GM19463 (cell line): ENCODE results near the gene VEGFC.
A peak's percentile ranks its signal among the peaks of the same experiment; 100 is the strongest.

Experiments
- ATAC-seq: cut with Tn5 transposase; IDR thresholded peaks from one replicate; pipeline ENCODE4 v1.9.1; 2021; ENCODE audit warnings: mild to moderate bottlenecking, moderate library complexity; ENCODE audit not compliant: unreplicated experiment

The VEGFC gene, protein sequence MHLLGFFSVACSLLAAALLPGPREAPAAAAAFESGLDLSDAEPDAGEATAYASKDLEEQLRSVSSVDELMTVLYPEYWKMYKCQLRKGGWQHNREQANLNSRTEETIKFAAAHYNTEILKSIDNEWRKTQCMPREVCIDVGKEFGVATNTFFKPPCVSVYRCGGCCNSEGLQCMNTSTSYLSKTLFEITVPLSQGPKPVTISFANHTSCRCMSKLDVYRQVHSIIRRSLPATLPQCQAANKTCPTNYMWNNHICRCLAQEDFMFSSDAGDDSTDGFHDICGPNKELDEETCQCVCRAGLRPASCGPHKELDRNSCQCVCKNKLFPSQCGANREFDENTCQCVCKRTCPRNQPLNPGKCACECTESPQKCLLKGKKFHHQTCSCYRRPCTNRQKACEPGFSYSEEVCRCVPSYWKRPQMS

GRCh38 chr4:176792326-176793059 is at the start of gene VEGFC:
Gene VEGFC (minus strand): TSS chr4:176792922. CDS start chr4:176792311, 611 bp downstream.
- peak; percentile 80 for ATAC-seq

- ATAC-seq: no peak
Measured at GRCh38 chr4:176841711-176842112, 49.0 kb upstream of the VEGFC start.

DNA sequence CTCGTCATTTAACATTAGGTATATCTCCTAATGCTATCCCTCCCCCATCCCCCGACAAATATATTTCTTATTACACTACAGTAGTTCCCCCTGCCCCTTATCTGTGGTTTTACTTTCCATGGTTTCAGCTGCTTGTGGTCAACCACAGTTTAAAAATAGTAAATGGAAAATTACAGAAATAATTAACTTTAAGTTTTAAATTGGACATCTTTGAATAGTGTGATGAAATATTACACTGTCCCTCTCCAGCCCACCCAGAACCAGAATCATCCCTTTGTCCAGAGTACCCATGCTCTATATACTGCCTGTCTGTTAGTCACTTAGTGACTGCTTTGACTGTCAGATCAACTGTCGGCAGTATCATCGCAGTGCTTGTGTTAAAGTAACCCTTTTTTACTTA is 47.4 kb upstream of the VEGFC start:
- no peak for ATAC-seq

DNA sequence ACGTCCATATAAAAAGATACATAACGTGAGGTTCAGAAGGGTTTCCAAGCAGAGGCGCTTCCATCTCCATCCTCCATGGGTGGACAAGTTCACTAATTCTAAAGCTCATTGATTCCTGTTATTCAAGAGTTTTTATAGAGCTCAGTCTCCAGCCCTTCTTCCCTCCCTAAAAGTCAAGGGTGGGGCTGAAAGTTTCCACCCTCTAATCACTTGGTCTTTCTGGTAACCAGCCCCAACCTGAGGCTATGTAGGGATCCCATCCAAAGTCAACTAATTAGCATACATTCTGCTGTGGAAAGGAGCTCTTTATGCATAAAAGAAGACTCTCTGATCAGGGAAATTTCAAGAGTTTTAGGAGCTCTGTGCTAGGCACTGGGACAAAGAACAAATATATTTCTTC is 46.9 kb upstream of the VEGFC start:
- ATAC-seq: no peak

DNA sequence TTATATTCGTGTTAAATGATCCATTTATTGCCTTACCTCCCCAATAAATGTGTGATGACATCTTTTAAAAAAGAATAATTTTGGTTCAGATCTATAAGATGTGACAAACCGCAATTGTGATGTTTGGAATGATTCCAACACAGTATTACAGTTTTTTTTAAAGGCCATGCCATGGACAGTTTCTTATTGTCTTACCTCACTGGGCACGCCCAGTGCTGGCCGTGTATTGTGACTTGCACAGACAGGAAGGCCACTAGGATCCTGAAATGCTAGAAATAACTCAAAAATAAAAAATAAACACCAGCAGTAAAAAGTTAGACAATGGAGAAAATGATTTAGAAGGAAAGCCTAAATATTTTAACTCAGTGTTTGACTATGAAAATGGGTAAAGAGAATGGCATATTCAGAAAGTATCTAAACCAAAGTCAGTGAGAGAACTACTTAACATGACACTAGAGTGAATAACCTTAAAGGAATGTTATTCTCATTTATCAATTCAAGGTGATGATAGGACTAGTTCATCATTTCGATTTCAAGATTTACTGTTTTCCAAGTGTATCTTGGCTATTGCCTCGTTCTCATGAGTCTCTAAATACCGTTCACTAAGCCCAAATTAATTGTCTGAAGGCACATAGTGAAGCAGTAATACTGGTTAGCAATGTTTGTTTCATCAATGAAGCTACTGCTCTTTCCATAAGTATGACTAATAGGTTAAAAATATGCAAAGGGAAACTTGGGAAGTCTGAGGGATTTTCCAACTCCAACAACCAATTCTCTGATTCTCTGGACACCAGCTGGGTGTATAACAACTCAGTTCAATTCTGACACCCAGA is 46.1 kb upstream of the VEGFC start:
- no peak for ATAC-seq

- ATAC-seq: no peak
Measured at GRCh38 chr4:176837169-176837895, 44.6 kb upstream of the VEGFC start.

DNA sequence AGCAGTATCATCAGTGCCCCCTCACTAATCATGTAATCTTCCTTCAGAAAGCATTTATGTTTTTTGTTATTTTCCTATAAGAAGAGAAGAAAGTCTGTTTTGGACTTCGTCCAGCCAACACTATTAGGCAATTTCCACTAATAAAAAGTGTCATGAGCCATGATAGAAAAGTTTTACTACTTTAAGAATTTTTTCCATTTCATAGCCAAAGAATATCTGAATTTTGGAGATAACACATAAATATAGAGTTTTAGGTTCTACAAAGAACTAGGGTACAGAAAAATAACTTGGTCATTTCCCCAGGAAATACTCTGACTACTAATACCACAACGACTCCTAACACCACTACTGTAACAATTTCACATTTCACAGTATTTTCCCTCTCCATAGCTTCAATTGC is 41.8 kb upstream of the VEGFC start:
- ATAC-seq: no peak

DNA sequence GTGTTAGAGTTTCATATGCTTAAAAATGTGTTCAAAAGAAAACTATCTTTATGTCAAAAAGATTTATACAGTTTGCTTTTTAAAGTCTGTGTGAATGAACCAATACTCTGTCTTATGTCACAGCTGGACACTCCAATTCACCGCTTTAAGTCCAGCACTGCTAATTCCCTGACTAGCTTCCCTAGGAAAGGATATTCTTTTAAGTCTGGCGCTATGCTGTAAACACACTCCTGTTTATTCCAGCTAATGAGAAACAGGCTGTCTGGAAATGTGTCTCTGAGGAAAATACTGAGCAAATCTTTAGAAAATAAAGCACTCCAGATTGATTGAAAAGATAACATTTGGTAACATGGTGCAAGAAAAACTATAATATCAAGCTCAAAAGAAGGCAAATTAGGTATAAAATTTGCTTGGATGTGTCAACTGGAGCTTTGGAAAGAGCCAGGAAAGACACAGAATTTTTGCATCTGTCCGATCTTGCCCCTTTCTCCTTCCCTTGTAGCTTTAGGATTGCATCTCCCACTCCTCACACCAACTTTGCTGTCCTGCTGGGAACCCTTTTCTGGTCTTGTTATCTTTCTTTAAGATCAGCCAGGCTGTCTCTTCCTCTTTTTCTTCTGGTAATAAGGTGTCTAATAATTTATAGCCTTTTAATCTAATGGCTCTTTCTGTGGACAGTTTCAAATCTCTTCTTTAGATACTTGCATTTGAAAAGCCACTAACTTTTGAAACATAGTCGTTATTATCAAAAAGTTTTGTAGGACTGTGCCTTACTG is 40.9 kb upstream of the VEGFC start:
- no peak for ATAC-seq

GRCh38 chr4:176830971-176831370 is 38.2 kb upstream of the VEGFC start:
- no peak for ATAC-seq

- no peak for ATAC-seq
Measured at GRCh38 chr4:176825586-176825985, 32.9 kb upstream of the VEGFC start.

DNA sequence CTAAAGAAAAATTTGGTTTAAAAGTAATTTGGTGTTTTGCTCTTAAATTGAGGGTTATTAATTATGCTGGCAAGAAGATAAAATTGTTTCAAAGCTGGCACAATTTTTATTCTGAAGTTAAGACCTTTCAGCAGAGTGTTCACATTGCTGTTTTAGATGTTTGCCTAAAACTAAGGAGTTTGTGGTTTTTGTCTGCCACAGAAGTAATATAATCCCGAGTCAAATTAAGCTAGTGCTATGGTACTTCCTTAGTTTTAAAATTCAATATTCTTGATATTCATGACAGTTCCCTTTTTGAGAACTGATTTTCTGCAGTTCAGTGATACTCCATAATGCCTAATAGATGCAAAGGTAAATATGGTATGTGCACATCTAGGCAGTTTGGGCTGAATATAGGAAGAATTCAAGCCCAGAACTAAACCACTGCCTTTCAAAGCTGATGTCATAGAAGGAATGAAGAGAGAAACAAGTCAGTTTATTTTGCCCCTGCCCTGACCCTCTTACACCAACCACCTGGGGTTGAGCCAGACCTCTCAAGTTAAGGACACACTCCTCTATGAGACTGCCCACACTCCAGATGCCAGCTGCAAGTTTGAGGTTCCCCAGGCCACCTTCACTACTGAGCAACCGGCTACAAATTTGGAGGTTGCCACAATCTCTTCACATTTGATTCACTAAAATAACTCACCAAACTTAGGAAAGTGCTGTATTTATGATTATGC is 32.1 kb upstream of the VEGFC start:
- ATAC-seq: no peak

DNA sequence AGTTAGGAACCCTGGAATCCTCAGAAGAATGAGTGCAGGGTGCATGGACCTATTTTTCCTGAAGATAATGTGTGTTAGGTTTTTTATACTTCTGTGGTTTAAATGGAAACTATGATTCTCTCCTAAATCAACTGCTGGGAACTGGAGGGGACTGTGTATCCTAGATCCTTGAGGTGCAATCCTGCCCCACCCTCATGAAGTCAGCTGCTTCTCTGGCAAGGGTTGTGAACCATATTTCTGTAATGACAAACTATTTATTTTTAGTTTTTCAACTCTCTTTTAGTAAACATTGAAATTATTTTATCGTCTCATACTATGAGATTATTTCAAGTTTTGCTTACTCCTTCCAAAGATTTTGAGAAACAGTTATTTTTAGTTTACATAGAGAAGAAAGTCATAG is 25.8 kb upstream of the VEGFC start:
- no peak for ATAC-seq

DNA sequence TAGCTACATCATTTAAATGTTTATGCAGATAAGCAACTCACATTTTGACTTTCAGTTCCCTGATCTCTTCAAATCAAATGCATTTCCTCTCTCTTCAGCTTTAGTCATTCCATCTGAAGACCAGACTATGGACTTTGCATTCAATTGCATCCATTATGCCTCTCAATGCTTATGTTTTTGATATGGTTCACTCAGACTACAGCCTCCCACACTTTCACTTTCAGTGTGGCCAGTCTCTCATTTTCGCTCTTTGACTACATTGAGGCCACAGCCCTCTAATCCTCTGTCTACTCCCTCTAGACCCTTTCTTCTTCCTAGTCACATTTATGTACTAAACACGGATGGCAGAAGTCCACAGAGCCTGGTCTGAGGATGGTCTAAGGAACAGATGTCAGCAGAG is 24.5 kb upstream of the VEGFC start:
- peak; percentile 89 for ATAC-seq

DNA sequence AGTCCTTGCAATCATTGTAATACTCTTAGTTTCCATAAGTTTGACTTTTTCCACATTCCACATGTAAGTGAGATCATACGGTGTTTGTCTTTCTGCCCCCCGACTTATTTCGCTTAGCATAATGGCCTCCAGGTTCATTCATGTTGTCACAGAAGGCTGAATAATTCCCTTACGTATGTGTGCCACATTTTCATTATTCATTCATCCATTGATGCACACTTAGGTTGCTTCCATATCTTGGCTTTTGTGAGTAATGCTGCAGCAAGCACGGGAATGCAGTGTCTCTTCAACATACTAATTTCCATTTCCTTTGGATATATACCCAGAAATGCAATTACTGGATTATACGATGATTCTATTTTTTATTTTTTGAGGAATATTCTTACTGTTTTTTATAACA is 22.0 kb upstream of the VEGFC start:
- ATAC-seq: no peak

DNA sequence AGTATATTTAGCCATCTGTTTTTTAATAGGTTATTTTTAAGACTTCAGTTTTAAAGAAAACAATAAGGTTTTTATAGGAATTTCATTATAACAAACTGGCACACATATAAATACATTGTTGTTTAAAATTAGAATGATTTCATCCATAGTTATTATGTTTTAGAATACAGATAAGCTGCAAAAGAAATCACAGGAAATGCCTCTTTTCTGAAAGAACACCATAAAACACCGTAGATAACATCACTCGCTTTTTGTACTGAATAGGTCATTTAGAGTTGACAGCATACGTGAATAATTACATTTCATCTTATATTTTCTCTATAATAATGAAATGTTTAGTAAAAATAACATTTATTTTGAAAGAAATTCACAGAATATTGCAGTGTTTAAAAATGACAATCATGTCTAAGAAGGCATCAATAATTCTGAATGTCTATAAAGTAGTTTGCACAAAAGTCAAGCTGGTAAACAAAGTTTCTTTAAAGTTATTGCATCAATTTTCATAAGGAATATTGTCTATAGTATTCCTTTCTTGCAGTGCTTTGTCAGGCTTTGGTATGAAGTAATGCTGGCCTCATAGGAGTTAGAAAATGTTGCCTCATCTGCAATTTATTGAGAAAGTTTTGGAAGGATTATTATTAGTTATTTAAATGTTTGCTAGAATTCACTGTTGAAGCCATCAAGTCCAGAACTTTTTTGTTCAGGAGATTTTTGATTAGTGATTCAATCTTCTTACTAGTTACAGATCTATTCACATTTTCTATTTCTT is 17.9 kb upstream of the VEGFC start:
- no peak for ATAC-seq

- no peak for ATAC-seq
Measured at GRCh38 chr4:176806778-176807375, 14.2 kb upstream of the VEGFC start.

DNA sequence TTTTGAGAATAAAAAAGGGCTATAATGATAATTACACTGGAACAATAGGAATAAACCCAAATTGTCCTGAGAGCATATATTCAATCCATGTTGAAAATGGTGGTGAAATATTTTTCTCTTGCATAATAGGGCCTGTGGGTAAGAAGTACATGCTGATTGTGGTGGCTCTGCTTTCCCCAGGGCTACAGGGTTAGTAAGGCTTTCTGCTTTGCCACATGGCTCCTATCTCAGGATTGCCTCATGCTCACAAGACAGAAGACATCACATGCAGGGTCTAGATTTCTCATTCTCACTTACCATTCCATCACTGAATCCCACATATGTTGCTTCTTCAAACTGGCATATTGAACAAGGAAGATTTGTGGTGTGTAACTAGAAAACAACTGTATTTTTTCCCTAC is 12.4 kb upstream of the VEGFC start:
- ATAC-seq: no peak

DNA sequence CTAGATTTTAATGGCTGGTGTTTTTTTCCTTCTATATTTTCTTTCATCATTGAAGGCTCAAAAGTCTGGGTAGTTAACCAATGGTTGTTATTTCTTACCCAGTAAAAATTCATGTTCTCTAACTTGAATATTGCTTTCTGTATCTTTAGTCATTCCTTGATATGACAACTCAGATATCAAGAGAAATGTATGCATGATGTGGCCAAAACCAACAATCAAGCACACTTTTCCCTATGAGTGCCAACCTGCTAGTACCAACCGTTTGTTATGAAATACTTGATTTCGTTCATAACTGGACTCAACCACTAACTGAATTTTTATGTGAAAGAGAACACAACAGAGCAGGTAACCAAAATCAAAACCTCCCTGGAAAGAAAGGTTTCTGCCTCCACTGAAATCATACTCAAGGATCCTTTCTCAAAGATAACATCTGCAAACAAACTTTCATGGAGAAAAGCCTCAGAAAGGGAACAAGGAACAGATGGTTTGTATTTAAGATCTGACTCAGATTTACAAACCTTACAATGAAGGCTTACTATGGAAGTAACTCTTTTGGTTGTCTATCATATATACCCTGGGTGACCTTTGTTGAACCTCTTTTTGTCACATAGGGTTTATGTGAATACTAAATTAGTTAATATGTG is 8.3 kb upstream of the VEGFC start:
- ATAC-seq: no peak
